GM12878 (cell line): Measurements from ENCODE around the gene ASIC2. TPM values are rescaled to one million over a fixed set of nuclear protein-coding genes. Genes with fewer than 3 reads are reported as not detected.

Experiments used
- ATAC-seq: fragments of 200-7000 bp; cut with Tn5 transposase; 3 replicates; pipeline ENCODE4 v1.9.1; 2020; ENCODE audit warnings: mild to moderate bottlenecking, moderate library complexity
- BruUV-seq: library from RNA; stranded (reverse); fragments of 400-500 nt; replicated peaks from 2 replicates; lab custom pipeline; 2021; lab: Mats Ljungman, UMichigan
- CTCF ChIA-PET: fragments of 300-600 bp; sonication (Branson Sonifier 250); formaldehyde crosslinking; extraction: SDS; loops from one replicate; lab custom pipeline; 2021; ENCODE audit warnings: inconsistent platforms; lab: Yijun Ruan, JAX
- POLR2A ChIA-PET: fragments of 350-600 bp; formaldehyde crosslinking; extraction: SDS; loops from one replicate; lab custom pipeline; 2021; ENCODE audit warnings: inconsistent platforms; lab: Charles Lee
- RAD21 ChIA-PET: fragments of 300-600 bp; sonication (Branson Sonifier 250); formaldehyde crosslinking; loops from one replicate; lab custom pipeline; 2023; ENCODE audit warnings: antibody characterized with exemption; ENCODE audit not compliant: unreplicated experiment; lab: Charles Lee
- SMC1A ChIA-PET: fragments of 300-600 bp; sonication (Branson Sonifier 250); formaldehyde crosslinking; loops from one replicate; lab custom pipeline; 2023; ENCODE audit not compliant: unreplicated experiment, uncharacterized antibody; lab: Charles Lee
- DNase-seq: peaks from one replicate; pipeline ENCODE4 v3.0.0-alpha.2; 2011; ENCODE audit warnings: low read depth, low spot score
- FAIRE-seq: peaks from 3 replicates; lab custom pipeline; 2011; peaks lifted over from hg19 to GRCh38; lab: Jason Lieb, UNC
- H2AFZ ChIP-seq: 2 replicates; pipeline ENCODE4 v1.6.0; 2011; ENCODE audit warnings: low read depth, low read length, control low read depth; ENCODE audit not compliant: control insufficient read depth
- H3K27ac ChIP-seq: 2 replicates; pipeline ENCODE4 v1.5.1; 2011; ENCODE audit warnings: control low read depth; ENCODE audit not compliant: control insufficient read depth, insufficient read depth
- H3K27me3 ChIP-seq, 2 experiments: replicated peaks in 1 of 2; 2 replicates each; pipeline versions ENCODE4 v1.6.0 to v1.6.1; 2011; ENCODE audit warnings: low read length in 1 of 2; ENCODE audit not compliant: control insufficient read depth in 2 of 2, insufficient read depth in 2 of 2
- H3K36me3 ChIP-seq, 2 experiments: 2 replicates each; pipeline ENCODE4 v1.5.1; 2011; ENCODE audit warnings: low read length in 1 of 2; ENCODE audit not compliant: control insufficient read depth in 2 of 2, insufficient read depth in 2 of 2
- H3K4me1 ChIP-seq: 2 replicates; pipeline ENCODE4 v1.6.1; 2011; ENCODE audit warnings: mild to moderate bottlenecking, low read length, moderate library complexity, mixed read lengths; ENCODE audit not compliant: control insufficient read depth, insufficient read depth
- H3K4me2 ChIP-seq: 2 replicates; pipeline ENCODE4 v1.6.0; 2011; ENCODE audit warnings: control low read depth; ENCODE audit not compliant: control insufficient read depth, insufficient read depth
- H3K4me3 ChIP-seq: fragments of 200-600 bp; sonication (generic); 2 replicates; pipeline ENCODE4 v1.5.1; 2016
- H3K79me2 ChIP-seq: 2 replicates; pipeline ENCODE4 v1.6.0; 2011; ENCODE audit warnings: low read length; ENCODE audit not compliant: control insufficient read depth, insufficient read depth
- H3K9ac ChIP-seq: 2 replicates; pipeline ENCODE4 v1.8.0; 2011; ENCODE audit warnings: low read length, control low read depth, mixed read lengths; ENCODE audit not compliant: control insufficient read depth, insufficient read depth
- H3K9me3 ChIP-seq: replicated peaks from 3 replicates; pipeline ENCODE4 v1.5.1; 2011; ENCODE audit warnings: mild to moderate bottlenecking, low read length; ENCODE audit not compliant: control insufficient read depth, insufficient read depth
- H4K20me1 ChIP-seq: 2 replicates; pipeline ENCODE4 v1.6.0; 2011; ENCODE audit not compliant: control insufficient read depth, insufficient read depth
- ASH2L ChIP-seq: fragments of 300-600, 200-600 bp; sonication (generic); IDR thresholded peaks from 2 replicates; pipeline ENCODE4 v1.6.1; 2017; ENCODE audit warnings: low read depth, mild to moderate bottlenecking, borderline replicate concordance
- ATF7 ChIP-seq: fragments of 450-650 bp; IDR thresholded peaks from 2 replicates; pipeline ENCODE4 v1.6.1; 2016; ENCODE audit warnings: low read depth, mild to moderate bottlenecking
- BCL11A ChIP-seq: IDR thresholded peaks from 2 replicates; pipeline ENCODE4 v1.6.1; 2011; ENCODE audit warnings: low read depth, low read length
- BHLHE40 ChIP-seq, 2 experiments: fragments of 450-650 bp in 1 of 2; IDR thresholded peaks; 2 replicates each; pipeline ENCODE4 v1.6.1; 2011 to 2017; ENCODE audit warnings: low read depth in 2 of 2, borderline replicate concordance in 1 of 2, improper control_type of control experiment in 1 of 2, low read length in 1 of 2, mild to moderate bottlenecking in 1 of 2
- EGR1 ChIP-seq, 2 experiments: IDR thresholded peaks; 1 replicate in 1 of 2; 2 replicates in 1 of 2; pipeline ENCODE4 v1.6.1; 2011 to 2012; ENCODE audit warnings: low read depth in 2 of 2, low read length in 2 of 2, borderline replicate concordance in 1 of 2, mild to moderate bottlenecking in 1 of 2, moderate library complexity in 1 of 2
- IKZF1 ChIP-seq: fragments of 450-650 bp; conservative IDR thresholded peaks from 2 replicates; pipeline ENCODE4 v1.6.1; 2017; ENCODE audit warnings: antibody characterized with exemption, mild to moderate bottlenecking
- MYC ChIP-seq: IDR thresholded peaks from 2 replicates; pipeline ENCODE4 v1.6.1; 2011; ENCODE audit warnings: mild to moderate bottlenecking, low read length, moderate library complexity, inconsistent platforms; ENCODE audit not compliant: insufficient read depth, insufficient replicate concordance, insufficient read length, severe bottlenecking
- RB1 ChIP-seq: fragments of 450-650 bp; formaldehyde crosslinking; IDR thresholded peaks from 2 replicates; pipeline ENCODE4 v1.6.1; 2017; ENCODE audit warnings: mild to moderate bottlenecking, borderline replicate concordance
- SIN3A ChIP-seq: IDR thresholded peaks from 2 replicates; pipeline ENCODE4 v1.6.1; 2012; ENCODE audit warnings: low read depth, low read length, improper control_type of control experiment
- SKIL ChIP-seq: fragments of 450-650 bp; IDR thresholded peaks from 2 replicates; pipeline ENCODE4 v1.6.1; 2017; ENCODE audit warnings: mild to moderate bottlenecking, low read depth, inconsistent platforms; ENCODE audit not compliant: poor library complexity, severe bottlenecking
- SP1 ChIP-seq: IDR thresholded peaks from one replicate; pipeline ENCODE4 v1.6.1; 2011; ENCODE audit warnings: low read depth, low read length
- SREBF1 ChIP-seq: IDR thresholded peaks from 2 replicates; pipeline ENCODE4 v1.6.1; 2012; ENCODE audit warnings: mild to moderate bottlenecking, low read length
- STAT1 ChIP-seq: fragments of 450-650 bp; conservative IDR thresholded peaks from 2 replicates; pipeline ENCODE4 v1.6.1; 2014; ENCODE audit warnings: antibody characterized with exemption, mild to moderate bottlenecking
- TAF1 ChIP-seq: IDR thresholded peaks from 2 replicates; pipeline ENCODE4 v1.6.1; 2011; ENCODE audit warnings: mild to moderate bottlenecking, low read depth, low read length, borderline replicate concordance
- USF2 ChIP-seq: IDR thresholded peaks from 2 replicates; pipeline ENCODE4 v1.6.1; 2011; ENCODE audit warnings: low read depth, low read length, improper control_type of control experiment, borderline replicate concordance
- ZNF217 ChIP-seq: fragments of 450-650 bp; IDR thresholded peaks from 2 replicates; pipeline ENCODE4 v1.6.1; 2017; ENCODE audit warnings: antibody characterized with exemption, mild to moderate bottlenecking
- ZNF24 ChIP-seq: fragments of 450-650 bp; IDR thresholded peaks from 2 replicates; pipeline ENCODE4 v1.6.1; 2017; ENCODE audit warnings: antibody characterized with exemption, mild to moderate bottlenecking
- WGBS: methylation state at CpG from one replicate; pipeline ENCODE4 v1.1.6; 2016; ENCODE audit warnings: low lambda C conversion rate; ENCODE audit not compliant: insufficient replicate concordance, insufficient coverage; ENCODE audit errors: missing lambda C conversion rate; 5-methylcytosine and 5-hydroxymethylcytosine counted together
- in situ Hi-C: fragments of 300-500 bp; cut with MboI; formaldehyde crosslinking; loops from 9 replicates; pipeline ENCODE4 v1.14.3; 2018; ENCODE audit warnings: mixed read lengths
- intact Hi-C: fragments of 100-400 bp; cut with micrococcal nuclease; formaldehyde crosslinking; loops from one replicate; pipeline ENCODE4 v1.14.2; 2022; ENCODE audit not compliant: unreplicated experiment
- polyA plus RNA-seq, 11 experiments: library from polyadenylated mRNA; depleted of rRNA in 4 of 11; unstranded in 6 of 11; stranded (reverse) in 5 of 11; fragments of >200 nt; fragmentation: Nextera tagmentation in 4 of 11; fragmentation: Illumina TruSeq in 1 of 11; extraction: Ambion mirVana in 4 of 11; extraction: Trizol in 1 of 11; gene quantifications; 1 replicate in 1 of 11; 2 replicates in 10 of 11; pipeline versions ENCODE4 v1.2.1 to v1.2.3, GENCODE V29; 2011 to 2016; ENCODE audit warnings: inconsistent platforms in 2 of 11, missing spikeins in 2 of 11, low read depth in 1 of 11
- total RNA-seq, 4 experiments: library from RNA; depleted of rRNA in 3 of 4; stranded (reverse); fragments of >200 nt in 3 of 4; fragmentation: Illumina TruSeq in 1 of 4; extraction: Trizol in 1 of 4; gene quantifications; 2 replicates each; pipeline versions ENCODE4 v1.2.1 to v1.2.3, GENCODE V29; 2013 to 2021
- TF ChIP-seq, protein P1 (sequence below), 3 experiments: IDR thresholded peaks in 2 of 3; conservative IDR thresholded peaks in 1 of 3; 2 replicates each; pipeline ENCODE4 v1.5.1; 2011; ENCODE audit warnings: low read depth in 3 of 3, low read length in 3 of 3, mild to moderate bottlenecking in 3 of 3, control low read depth in 2 of 3, moderate library complexity in 2 of 3, inconsistent platforms in 1 of 3, mixed read lengths in 1 of 3; ENCODE audit not compliant: control insufficient read depth in 2 of 3, insufficient read depth in 1 of 3; ENCODE audit errors: extremely low read depth in 1 of 3

ASIC2 gene
- total and polyA plus RNA-seq, 10 of the 15 experiments (the other 5 are each of a cell fraction or from before 2014, with no cell fraction given): not detected

DNA sequence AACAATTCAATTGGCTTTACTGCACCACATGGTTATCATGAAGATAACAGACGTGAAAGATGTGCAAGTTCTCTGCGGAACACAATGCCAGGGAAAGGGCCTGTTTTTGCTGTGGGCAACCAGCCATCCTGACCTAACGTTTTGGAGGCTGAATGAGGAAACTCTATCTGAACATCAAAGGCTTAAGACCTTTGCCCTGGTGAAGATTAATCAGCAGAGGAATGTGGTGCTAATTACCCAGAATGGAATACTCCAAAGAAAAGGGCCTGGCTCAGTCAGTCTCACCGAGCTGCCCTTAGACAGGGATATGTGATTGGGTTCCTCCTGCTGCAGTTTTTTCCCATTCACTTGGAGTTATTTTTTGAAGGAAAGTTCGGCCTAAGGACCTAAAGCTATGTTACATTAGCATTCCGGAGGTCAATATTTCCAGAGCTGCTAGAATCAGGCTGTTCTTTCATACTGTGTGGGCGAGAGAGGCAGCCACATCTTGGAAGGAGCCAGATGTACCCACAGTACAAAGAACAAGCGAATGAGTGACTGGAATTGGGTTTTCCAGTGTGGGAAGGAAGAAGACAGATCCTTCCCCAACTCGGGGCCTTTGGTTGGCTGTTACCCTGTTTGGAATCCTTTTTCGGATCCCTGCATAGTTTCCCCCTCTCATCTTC is 15.5 kb downstream of the ASIC2 start:
- ATAC-seq (no peak), DNase-seq (no peak), FAIRE-seq (no peak)
- H2AFZ ChIP-seq: no peak overlapping the region
- H3K79me2 ChIP-seq: no peaks in the 10 kb centered on the region
- ChIA-PET RAD21 (no interaction called here), CTCF (no interaction called here), SMC1A (no interaction called here), POLR2A (no interaction called here)
- H3K9ac ChIP-seq: no peak overlapping the region
- intact Hi-C loops (no loop called here), in situ Hi-C loops (no loop called here)
- H3K4me1 ChIP-seq: no peaks in the 10 kb centered on the region
- TF ChIP-seq ATF7 (no peak), ZNF24 (no peak), SIN3A (no peak), BHLHE40 (IDR thresholded peaks at IDR 0.05; ENCODE audit: borderline replicate concordance in 1 of 2, low read depth in 2 of 2, low read length in 1 of 2) (no peak), SKIL (no peak), SP1 (no peak), TAF1 (no peak), MYC (no peak), ASH2L (no peak), USF2 (no peak), STAT1 (no peak), EGR1 (IDR thresholded peaks at IDR 0.05; ENCODE audit: borderline replicate concordance in 1 of 2, low read depth in 2 of 2, low read length in 2 of 2) (no peak), IKZF1 (no peak), RB1 (no peak), BCL11A (no peak), ZNF217 (no peak), SREBF1 (no peak)
- TF ChIP-seq, protein P1, sequence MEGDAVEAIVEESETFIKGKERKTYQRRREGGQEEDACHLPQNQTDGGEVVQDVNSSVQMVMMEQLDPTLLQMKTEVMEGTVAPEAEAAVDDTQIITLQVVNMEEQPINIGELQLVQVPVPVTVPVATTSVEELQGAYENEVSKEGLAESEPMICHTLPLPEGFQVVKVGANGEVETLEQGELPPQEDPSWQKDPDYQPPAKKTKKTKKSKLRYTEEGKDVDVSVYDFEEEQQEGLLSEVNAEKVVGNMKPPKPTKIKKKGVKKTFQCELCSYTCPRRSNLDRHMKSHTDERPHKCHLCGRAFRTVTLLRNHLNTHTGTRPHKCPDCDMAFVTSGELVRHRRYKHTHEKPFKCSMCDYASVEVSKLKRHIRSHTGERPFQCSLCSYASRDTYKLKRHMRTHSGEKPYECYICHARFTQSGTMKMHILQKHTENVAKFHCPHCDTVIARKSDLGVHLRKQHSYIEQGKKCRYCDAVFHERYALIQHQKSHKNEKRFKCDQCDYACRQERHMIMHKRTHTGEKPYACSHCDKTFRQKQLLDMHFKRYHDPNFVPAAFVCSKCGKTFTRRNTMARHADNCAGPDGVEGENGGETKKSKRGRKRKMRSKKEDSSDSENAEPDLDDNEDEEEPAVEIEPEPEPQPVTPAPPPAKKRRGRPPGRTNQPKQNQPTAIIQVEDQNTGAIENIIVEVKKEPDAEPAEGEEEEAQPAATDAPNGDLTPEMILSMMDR (IDR thresholded peaks at IDR 0.05 in 2 of 3, conservative IDR thresholded peaks at IDR 0.05 in 1 of 3; ENCODE audit: control insufficient read depth in 2 of 3, extremely low read depth in 1 of 3, insufficient read depth in 1 of 3, low read depth in 3 of 3, low read length in 3 of 3): no peak
- H3K4me3 ChIP-seq: no peak overlapping the region
- H3K9me3 ChIP-seq: no peaks in the 10 kb centered on the region
- H3K4me2 ChIP-seq: no peak overlapping the region
- 11% methylated on average over 10 of the region's 10 CpGs for WGBS
- H3K27me3 ChIP-seq: peaks cover 3 to 6% of the 10 kb centered on the region in 2 experiments; a peak in 3 of 4 replicates
- H3K27ac ChIP-seq: no peak overlapping the region
- no TSS peak for BruUV-seq
- H4K20me1 ChIP-seq: no peaks in the 10 kb centered on the region
- H3K36me3 ChIP-seq: no peaks in the 10 kb centered on the region
